Hepatocyte (in vitro differentiated cells): ENCODE measurements around the gene NKD1.

Experiments used
- EZH2 ChIP-seq: fragments of 200-600 bp; sonication (generic); IDR thresholded peaks from 2 replicates; pipeline ENCODE4 v1.6.1; 2016; ENCODE audit warnings: antibody characterized with exemption, mild to moderate bottlenecking, borderline replicate concordance
- TF ChIP-seq, protein P1 (sequence below): fragments of 200-600 bp; sonication (generic); IDR thresholded peaks from 2 replicates; pipeline ENCODE4 v1.5.1; 2016; ENCODE audit warnings: antibody characterized with exemption, mild to moderate bottlenecking; ENCODE audit not compliant: poor library complexity

DNA sequence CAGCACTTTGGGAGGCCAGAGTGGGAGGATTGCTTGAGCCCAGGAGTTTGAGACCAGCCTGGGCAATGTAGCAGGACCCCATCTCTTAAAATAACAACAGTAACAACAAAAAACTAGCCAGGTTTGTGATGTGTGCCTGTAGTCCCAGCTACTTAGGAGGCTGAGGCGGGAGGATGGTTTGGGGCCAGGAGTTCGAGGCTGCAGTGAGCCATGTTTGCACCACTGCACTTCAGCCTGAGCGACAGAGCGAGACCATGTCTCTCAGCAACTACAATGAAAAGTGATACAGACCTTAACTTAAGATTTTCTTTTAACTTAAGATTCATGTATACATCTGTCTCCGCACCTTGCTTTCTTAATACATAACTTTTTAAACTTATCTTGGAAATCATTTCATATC is 17.2 kb downstream of the NKD1 start:
- no peak for TF ChIP-seq EZH2
- TF ChIP-seq, protein P1, sequence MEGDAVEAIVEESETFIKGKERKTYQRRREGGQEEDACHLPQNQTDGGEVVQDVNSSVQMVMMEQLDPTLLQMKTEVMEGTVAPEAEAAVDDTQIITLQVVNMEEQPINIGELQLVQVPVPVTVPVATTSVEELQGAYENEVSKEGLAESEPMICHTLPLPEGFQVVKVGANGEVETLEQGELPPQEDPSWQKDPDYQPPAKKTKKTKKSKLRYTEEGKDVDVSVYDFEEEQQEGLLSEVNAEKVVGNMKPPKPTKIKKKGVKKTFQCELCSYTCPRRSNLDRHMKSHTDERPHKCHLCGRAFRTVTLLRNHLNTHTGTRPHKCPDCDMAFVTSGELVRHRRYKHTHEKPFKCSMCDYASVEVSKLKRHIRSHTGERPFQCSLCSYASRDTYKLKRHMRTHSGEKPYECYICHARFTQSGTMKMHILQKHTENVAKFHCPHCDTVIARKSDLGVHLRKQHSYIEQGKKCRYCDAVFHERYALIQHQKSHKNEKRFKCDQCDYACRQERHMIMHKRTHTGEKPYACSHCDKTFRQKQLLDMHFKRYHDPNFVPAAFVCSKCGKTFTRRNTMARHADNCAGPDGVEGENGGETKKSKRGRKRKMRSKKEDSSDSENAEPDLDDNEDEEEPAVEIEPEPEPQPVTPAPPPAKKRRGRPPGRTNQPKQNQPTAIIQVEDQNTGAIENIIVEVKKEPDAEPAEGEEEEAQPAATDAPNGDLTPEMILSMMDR: no peak
